DMS53 (cell line): ENCODE results near the gene USP43.

Experiments
- DNase-seq: peaks from one replicate; lab custom pipeline; 2025; lab: John Stamatoyannopoulos, UW

The USP43 gene

DNA sequence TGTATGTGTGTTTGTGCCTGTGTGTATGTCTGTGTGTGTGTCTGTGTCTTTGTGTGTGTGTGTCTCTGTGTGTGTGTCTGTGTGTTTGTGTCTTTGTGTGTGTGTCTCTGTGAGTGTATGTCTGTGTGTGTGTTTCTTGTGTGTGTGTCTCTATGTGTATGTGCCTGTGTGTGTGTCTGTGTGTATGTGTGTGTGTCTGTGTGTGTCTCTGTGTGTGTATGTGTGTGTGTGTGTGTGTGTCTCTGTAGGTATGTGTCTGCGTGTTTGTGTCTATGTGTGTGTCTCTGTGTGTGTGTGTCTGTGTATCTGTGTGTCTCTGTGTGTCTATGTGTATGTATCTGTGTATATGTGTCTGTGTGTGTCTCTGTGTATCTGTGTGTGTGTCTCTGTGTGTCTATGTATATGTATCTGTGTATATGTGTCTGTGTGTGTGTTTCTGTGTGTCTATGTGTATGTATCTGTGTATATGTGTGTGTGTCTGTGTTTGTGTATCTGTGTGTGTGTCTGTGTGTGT, 70.2 kb downstream of the USP43 start:
- no peak for DNase-seq

DNA sequence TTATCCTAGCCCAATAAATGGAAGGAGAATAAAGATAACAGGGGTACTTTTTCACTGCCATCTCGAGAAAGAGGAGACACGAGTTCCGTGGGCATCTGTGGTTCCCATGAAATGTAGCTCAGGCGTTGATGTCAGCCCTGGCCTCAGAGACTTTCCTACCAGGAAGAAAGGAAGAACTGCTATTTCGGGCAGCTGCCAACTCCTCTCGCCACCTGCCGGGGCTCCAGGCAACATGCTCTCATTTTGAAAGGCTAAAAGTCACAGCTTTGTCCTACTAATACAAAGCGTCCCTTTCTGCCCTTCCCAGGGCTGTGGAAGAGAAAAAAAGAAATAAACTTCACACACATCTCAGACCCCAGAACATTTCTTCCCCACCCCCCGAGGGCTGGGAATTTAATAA, 80.3 kb downstream of the USP43 start:
- no peak for DNase-seq

DNA sequence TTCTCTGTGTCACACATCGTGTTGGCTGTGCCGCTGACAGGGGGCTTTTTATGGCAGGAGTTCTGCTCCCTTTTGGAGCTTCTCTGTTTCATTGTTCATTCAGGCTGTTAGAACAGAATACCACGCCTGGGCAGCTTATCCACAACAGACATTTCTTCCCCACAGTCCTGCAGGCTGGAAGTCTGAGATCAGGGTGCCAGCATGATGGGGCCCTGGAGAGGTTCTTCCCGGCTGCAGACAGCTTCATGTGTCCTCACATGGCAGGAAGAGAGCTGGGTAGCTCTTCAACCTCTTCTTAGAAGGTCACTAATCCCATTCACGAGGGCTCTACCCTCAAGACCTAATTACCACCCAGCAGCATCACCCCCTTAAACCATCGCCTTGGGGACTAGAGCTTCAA, 81.0 kb downstream of the USP43 start:
- no peak for DNase-seq

DNA sequence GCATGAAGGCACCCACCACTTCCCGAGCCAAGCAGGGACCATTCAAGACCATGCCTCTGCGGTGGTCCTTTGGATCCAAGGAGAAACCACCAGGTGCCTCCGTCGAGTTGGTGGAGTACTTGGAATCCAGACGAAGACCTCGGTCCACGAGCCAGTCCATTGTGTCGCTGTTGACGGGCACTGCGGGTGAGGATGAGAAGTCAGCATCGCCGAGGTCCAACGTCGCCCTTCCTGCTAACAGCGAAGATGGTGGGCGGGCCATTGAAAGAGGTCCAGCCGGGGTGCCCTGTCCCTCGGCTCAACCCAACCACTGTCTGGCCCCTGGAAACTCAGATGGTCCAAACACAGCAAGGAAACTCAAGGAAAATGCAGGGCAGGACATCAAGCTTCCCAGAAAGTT, 82.7 kb downstream of the USP43 start:
- DNase-seq: no peak

DNA sequence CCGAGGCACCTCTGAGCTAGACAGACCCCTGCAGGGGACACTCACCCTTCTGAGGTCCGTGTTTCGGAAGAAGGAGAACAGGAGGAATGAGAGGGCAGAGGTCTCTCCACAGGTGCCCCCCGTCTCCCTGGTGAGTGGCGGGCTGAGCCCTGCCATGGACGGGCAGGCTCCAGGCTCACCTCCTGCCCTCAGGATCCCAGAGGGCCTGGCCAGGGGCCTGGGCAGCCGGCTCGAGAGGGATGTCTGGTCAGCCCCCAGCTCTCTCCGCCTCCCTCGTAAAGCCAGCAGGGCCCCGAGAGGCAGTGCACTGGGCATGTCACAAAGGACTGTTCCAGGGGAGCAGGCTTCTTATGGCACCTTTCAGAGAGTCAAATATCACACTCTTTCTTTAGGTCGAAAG, 83.2 kb downstream of the USP43 start:
- no peak for DNase-seq

DNA sequence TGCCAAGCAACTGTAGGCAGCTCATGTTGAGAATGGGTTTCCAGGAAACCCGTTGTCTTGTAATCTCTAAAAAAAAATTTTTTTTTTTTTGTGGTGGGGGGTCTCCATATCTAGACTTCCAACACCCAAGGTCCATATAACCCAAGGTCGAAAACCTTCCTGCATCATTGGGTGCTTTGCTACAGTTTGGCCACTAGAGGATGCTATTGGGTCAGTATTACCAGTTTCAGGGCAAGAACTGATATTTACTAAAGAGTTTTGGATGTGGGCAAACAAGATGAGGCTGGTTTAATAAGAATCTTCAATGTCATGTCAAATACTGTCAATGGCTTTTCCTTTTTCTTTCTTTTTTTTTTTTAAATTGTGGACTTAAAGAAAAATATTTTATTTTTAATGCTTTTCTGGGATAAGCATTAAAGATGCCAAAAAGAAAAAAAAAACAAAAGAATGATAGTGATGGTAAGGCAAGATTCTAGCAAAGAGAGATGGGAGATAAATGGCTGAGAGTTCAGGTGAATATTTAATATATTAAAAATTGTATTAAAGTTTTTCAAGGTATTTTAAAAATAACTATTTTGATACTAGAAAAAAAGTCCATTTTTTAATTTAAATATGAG, 83.8 kb downstream of the USP43 start:
- peak; percentile 68 for DNase-seq

DNA sequence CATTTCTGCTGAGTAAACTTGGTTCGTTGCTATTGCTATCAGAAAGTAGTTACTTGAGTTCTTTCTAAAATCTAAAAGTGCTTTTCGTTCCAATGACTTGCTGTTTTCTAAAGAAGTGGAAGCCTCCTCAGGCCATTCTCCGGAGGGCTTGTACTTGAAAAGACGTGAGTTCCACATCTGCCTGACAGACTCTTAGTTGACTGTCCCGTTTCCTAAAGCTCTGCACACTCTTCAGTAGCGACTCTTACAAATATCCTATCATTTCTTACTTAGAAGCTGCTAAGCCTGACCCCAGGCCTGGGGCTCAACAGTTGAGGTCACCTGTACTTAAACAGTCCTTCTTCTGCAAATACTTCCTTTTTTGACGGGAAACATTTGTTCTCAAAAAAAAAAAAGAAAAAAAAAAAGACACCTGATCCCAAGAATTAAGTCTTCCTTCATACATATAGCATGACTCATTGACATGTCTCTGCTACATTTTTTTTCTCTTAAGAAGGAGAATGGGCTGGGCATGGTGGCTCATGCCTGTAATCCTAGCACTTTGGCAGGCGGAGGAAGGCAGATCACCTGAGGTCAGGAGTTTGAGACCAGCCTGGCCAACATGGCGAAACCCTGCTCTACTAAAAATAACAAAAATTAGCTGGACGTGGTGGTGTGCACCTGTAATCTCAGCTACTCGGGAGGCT, 84.6 kb downstream of the USP43 start:
- DNase-seq: no peak

DNA sequence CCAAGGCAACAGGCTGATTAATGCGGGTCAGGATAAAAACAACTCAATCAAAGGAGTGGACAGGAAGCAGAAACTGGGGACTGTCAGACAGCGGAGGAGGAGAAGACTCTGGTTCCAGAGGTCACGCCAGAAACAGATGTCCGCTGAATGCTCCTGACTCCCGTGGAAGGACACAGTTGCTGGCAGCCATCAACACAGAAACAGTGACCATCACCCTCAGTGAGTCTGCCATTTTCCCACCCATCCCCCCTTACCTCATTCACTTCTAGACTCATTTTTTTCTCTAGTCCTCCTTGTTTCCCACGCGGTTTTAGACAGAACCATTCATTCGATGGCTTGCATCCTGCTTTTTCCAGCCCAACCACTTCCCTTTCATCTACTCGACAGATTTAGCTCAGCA, 105.2 kb downstream of the USP43 start:
- no peak for DNase-seq

DNA sequence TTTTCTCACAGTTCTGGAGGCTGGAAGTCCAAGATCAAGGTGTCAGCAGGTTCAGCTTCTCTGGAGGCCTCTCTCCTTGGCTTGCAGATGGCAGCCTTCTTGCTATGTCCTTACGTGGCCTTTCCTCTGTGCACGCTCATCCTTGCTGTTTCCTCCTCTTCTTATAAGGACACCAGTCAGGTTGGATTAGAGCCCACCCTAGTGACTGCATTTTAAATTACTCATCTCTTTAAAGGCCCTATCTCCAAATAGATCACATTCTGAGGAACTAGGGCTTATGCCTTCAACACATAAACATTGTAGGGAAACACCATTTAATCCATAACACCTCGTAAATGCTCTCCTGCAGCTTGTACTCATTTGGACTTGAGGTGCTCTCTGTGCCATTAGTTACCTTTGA, 109.8 kb downstream of the USP43 start:
- no peak for DNase-seq

DNA sequence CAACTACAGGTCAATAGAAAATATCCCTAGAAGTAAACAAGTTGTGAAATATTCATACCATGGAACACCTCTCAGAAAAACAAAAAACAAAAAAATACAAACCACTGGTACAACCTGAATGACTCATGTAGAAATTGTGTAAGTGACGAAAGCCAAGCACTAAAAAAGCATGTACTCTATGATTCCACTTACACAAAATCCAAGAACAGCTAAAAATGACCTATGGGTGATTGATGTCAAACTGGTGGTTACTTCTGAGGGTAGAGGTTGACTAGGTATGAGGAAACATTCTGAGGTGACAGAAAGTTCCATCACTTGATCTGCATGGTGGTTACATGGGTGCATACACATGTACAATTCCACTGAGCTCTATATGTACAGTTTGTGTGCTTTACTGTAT, 114.9 kb downstream of the USP43 start:
- no peak for DNase-seq

DNA sequence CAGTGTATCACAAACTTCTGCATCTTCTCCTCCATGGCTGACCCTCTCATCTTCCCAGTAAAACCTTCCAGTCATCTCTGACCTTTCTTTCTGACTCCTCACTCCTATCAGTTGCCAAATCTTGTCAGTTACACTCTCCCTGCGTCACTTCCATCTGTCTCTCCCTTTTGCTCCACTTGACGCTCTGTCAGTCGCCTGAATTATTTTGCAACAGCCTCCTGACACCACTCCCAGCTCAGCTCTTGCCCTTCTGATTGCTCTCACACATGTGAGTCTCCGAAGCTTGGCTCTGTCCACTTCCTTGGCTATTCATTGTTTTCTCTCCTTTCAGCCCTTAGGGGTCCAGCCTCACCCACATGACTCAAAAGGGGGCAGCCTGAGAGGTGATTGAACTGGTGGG, 118.3 kb downstream of the USP43 start:
- DNase-seq: no peak

DNA sequence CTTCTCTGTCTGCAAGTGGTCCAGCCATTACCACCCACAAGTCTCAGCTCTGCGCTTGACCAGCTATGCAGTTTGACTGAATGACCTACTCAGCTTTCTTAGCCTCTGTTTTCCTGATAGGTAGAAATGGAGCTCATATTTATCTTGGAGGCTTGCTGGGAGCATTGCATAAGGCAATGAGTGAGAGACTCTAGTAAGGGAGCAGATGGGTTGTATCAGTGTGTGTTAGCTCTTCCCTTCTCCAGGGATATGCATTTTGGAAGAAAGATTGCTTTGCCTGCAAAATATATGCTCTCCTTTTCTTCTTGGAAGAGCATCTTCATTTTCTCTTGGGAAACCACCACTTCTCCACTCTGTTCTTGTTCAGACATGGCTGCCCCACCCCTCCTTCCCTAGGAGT, 120.0 kb downstream of the USP43 start:
- no peak for DNase-seq

DNA sequence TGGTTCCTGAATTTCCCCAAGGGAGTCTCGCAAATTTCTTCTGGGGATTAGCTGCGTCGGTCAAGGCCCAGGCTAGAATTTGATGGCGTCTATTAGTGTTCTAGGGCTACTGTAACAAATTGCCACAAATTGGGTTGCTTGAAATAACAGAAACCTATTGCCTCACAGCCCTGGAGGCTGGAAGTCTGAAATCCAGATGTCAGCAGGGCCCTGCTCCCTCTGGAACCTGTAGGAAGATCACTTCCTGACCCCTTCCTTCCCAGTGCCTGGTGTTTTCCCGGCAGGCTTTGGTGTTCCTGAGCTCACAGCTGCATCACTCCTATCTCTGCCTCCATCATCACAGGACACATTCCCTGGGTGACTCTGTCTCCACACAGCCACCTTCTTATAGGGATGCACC, 121.7 kb downstream of the USP43 start:
- no peak for DNase-seq

DNA sequence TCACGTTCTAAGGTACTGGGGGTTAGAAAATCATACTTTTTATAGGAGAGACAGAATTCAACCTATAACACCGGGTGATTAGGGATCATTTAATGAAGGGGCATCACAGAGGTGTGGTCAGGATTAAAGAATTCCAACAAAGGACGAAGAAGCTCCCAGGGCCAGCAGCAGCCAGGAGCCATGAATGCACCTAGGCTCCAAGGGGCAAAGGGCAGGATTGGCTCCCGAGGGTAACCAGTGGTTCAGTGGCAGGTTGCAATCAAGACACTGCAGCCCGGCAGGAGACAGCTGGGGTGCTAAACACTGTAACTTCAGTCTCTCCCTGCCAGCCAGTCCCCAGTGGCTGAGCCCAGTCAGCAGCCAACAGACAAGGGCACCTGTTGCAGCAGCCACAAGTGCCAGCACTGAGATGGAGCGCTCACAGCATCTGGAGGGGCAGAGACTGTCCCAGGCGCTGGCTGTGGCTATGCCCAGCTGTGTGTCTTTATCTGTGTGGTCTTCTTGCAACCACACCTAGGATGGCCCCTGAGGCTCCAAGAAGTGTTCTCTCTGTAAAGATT, 122.2 kb downstream of the USP43 start:
- DNase-seq: no peak

DNA sequence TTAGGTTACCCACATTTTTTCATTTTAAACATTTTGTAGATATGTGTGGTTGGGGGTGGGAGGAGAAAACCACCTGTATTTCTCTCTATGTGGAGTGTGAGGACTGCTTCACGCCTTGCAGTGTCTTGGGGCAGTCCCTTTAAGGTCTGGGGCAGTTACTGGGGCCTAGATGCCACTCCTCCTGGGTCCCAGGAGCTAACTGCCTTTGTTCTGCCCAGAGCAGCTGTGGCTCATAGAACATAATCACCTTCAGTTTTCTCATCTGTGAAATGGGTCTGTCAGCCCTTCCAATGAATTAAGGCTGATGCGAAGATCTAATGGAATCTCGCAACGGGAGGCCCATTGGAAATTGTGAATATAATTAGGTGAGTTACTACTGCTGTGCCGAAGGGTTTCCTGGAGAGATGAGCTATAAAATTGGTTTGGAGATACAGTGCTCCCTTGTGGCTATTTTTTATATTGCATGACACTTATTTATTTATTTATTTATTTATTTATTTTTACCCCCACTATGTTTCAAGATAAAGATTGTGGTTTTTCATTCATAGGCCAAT, 123.1 kb downstream of the USP43 start:
- DNase-seq: peak; percentile 61

DNA sequence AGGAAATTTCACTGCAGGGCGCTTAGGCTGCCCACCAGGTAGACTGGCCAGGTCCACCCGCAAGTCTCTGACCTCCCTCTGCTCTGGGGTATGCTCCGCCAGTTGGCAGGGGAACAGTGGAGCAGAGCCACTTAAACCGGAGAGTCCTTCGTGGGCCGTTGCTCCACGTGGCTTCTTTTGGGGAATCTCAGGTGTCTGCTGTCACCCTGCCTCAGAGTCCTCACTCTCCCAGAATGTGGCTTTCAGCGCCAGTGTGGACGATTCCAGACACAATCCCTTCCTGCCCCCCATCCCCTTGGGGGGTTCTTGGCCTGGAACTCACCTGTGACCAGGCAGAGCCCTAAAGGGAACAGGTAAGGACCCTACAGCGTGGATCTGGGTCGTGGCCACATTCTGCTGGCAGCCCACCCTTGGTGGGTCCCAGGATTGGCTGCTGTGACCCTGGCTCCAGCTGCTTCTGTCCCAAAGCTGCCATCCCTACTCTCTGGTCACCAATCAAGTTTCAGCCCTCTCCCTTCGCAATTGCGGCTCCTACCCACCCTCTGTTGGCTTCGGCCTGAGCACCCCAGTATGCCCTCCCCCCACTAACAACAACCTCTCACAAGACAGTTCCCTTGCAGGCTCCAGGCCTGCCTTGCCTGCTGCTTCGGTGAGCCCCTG, 123.8 kb downstream of the USP43 start:
- no peak for DNase-seq

DNA sequence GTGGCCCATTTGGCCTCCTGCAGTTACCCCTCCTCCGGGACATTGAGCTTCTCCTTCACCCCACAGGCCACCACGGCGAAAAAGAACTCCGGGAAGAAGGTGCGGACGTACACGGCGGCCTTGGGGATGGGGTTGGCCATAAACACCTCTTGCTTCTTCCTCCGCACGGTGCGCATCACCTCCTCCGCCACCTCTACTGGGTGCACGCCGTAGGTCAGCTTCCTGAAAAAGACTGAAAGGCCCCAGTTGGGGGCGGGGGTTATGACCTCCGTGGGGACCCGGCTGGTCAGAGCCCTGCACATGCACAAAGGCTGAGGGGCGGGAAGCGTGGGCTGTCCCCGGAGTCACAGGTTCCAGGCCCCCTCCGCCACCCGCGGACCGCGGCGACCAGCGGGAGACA, 126.1 kb downstream of the USP43 start:
- DNase-seq: no peak

DNA sequence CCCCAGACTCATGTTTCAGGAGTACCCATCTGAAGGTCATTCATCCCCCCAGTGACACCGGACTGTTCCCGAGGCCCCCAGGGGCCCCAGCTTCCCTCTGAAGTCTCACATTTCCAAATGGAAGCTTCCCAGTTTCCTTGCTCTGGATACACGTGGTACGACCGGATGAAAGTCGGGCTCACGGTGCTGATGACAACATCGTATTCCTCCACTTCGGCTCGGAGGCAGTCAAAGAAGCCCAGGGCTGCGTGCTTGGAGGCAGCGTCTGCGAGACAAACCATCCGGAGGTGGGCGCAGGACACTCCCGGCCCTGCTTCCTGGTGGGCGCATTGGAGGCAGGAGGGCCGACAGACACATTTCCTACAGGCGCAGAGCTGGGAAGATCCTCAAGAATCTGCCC, 127.3 kb downstream of the USP43 start:
- no peak for DNase-seq

DNA sequence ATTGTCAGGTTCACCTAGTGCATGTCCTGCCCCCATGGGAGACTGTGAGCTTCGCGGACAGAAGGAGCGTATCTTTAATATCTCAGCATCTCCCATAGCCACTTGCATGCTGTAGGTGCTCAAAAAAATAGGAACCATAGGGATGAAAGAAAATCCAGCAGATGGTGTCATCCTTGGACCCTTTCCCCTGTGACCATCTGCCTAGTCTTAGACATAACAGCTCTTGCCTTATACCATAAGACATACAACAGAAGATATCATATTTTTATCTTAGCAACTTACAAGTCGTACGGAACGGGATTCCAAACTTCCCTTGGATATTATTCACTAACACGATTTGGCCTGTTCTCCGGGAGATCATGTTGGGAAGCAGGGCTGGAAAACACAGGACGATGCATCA, 131.6 kb downstream of the USP43 start:
- DNase-seq: no peak
